ENCODE measurements around the gene TSACC. TPM values are rescaled to one million over a fixed set of nuclear protein-coding genes. Genes with fewer than 3 reads are reported as not detected.

The TSACC gene
- total RNA-seq, 1 experiment from 2014 or later: 0.36 TPM

DNA sequence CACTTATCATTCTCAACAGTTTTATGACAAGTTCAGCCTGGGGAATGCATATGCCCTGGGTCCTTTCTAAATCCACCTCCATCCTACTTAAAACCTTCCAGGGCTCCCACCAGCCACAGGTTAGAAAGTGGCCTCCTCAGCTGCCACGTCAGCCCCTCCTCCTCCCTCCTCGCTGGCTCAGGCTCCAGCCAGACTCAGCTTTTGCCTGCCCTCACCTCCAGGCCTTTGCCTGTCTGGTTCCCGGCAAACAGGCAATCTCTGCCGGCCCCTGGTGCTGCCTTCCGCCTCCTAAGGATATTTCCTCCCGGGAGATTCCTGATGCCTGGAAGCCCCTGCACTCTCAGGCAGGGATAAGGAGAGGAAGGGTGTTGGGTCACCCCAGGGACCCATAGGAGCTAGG, 40.2 kb downstream of the TSACC start:
- H3K4me3 ChIP-seq: no peak overlapping the region
- no peak for DNase-seq
- H3K9me3 ChIP-seq (replicated peaks): no peaks in the 10 kb centered on the region
- no peak overlapping the region for H3K27ac ChIP-seq
- no peaks in the 10 kb centered on the region for H3K27me3 ChIP-seq
- H3K36me3 ChIP-seq: no peaks in the 10 kb centered on the region
- peaks cover 7% of the 10 kb centered on the region; the same call in 1 of the 2 replicates for H3K4me1 ChIP-seq

DNA sequence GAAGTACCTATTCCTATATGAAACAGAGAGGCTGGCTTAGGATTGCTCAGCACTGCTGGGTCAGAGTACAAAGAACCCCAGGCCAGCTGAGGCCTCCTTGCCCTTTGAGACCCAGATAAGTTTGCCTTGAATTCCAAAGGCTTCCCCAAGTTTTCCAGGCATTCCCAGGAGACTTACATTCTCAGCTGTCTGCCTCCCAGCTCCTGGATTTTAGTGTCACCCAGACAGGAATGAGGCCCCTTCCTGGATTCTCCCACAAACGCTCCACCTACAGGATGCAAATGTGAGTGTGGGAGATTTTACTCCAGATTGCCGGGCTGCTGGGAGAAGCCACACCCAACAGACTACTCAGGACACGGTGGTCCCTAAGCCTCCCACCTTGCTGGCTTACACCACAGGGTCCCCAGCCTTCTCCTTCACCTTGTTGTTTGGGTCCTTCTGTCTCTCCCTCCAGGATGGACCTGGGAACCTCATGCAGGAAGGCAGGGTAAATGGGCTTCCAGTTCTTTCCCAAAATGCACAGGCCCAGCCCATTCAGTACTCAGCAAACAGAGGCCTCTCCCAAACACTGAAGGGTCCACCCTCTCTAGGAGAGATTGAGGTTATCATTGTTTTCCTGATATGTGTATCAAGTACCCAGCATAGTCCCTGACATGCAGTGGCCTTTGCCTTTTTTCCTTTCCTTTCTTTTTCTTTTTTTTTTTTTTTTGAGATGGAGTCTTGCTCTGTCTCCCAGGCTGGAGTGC, 41.3 kb downstream of the TSACC start:
- no peak overlapping the region for H3K27ac ChIP-seq
- H3K36me3 ChIP-seq: no peaks in the 10 kb centered on the region
- no peak overlapping the region for H3K4me3 ChIP-seq
- H3K9me3 ChIP-seq (replicated peaks): no peaks in the 10 kb centered on the region
- H3K4me1 ChIP-seq: peaks cover 7% of the 10 kb centered on the region; the same call in 1 of the 2 replicates
- no peaks in the 10 kb centered on the region for H3K27me3 ChIP-seq
- DNase-seq: peak; percentile 82 to 83

DNA sequence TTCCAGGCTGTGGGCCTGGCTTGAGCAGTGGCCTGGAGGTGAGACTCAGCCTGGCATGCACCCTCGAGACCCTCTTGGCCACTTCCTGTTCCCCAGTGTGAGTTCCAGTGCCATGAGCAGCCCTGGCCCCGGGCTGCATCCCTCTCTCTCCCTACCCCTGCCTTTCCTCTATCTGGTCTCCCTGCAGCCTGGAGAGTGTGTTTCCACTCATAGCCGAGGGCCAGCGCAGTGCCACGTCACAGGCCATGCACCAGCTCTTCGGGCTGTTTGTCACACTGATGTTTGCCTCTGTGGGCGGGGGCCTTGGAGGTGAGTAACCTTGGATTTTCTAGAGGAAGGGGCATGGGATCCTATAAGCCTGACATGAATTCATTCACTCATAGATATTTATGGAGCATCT, 44.2 kb downstream of the TSACC start:
- Histone ChIP-seq H3K4me1 (peaks cover 7% of the 10 kb centered on the region; the same call in 1 of the 2 replicates), H3K27me3 (no peaks in the 10 kb centered on the region), H3K9me3 (replicated peaks) (no peaks in the 10 kb centered on the region), H3K27ac (no peak overlapping the region), H3K4me3 (no peak overlapping the region), H3K36me3 (no peaks in the 10 kb centered on the region)
- no peak for DNase-seq

DNA sequence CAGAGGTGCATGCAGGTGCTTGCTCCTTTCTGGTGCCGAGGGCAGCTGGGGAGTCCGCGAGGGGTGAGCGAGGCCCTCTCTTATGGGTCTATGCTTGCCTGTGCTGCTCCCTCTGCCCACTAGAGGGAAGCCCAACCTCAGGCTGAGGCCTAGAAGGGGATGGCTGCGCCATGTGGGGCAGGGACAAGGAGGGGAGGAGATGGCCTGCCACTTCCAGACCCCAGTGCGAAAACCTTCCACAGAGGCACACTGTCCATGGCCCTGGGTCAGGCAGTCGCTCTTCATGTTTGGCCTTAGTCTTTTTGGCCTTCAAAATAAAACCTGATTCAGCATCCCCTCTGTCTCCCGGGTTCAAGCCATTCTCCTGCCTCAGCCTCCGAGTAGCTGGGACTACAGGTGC, 44.7 kb downstream of the TSACC start:
- peaks cover 7% of the 10 kb centered on the region; the same call in 1 of the 2 replicates for H3K4me1 ChIP-seq
- H3K27me3 ChIP-seq: no peaks in the 10 kb centered on the region
- H3K36me3 ChIP-seq: no peaks in the 10 kb centered on the region
- no peaks in the 10 kb centered on the region for H3K9me3 ChIP-seq (replicated peaks)
- H3K27ac ChIP-seq: no peak overlapping the region
- H3K4me3 ChIP-seq: no peak overlapping the region
- peak; percentile 69 to 77 for DNase-seq

DNA sequence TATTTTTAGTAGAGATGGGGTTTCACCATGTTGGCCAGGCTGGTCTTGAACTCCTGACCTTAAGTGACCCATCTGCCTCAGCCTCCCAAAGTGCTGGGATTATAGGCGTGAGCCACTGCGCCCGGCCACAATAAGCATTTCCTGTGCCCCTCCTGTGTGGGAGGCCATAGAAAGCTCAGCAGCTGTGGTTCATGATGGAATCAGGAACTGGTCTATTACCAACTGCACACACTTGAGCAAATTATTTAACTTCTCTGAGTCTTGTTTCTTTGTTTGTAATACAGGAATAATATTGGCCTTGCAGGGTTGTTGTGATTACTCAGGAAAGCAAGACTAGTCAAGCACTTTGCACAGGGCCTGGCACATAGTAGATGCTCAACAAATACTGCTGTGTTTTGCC, 45.7 kb downstream of the TSACC start:
- no peak for DNase-seq
- no peak overlapping the region for H3K27ac ChIP-seq
- peaks cover 6% of the 10 kb centered on the region; the same call in 1 of the 2 replicates for H3K4me1 ChIP-seq
- no peaks in the 10 kb centered on the region for H3K9me3 ChIP-seq (replicated peaks)
- H3K27me3 ChIP-seq: 0 out of 2 replicates have a peak, but pooled peaks cover 2% of the 10 kb centered on the region
- H3K36me3 ChIP-seq: no peaks in the 10 kb centered on the region
- H3K4me3 ChIP-seq: no peak overlapping the region

DNA sequence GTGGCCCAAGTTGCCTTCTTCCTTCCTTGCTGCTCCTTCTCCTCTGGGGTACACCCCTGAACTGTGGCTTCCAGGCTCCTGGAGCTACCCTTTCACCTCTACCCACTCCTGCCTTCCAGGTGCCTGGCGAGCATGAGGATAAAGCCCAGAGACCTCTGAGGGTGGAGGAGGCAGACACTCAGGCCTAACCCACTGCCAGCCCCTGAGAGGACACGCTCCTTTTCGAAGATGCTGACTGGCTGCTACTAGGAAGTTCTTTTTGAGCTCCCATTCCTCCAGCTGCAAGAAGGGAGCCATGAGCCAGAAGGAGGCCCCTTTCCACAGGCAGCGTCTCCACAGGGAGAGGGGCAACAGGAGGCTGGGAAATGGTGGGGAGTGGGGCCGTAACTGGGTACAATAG, 46.3 kb downstream of the TSACC start:
- Histone ChIP-seq H3K4me1 (peaks cover 1% of the 10 kb centered on the region; the same call in 1 of the 2 replicates), H3K27ac (no peak overlapping the region), H3K27me3 (0 out of 2 replicates have a peak, but pooled peaks cover 4% of the 10 kb centered on the region), H3K4me3 (no peak overlapping the region), H3K9me3 (replicated peaks) (no peaks in the 10 kb centered on the region), H3K36me3 (no peaks in the 10 kb centered on the region)
- no peak for DNase-seq

DNA sequence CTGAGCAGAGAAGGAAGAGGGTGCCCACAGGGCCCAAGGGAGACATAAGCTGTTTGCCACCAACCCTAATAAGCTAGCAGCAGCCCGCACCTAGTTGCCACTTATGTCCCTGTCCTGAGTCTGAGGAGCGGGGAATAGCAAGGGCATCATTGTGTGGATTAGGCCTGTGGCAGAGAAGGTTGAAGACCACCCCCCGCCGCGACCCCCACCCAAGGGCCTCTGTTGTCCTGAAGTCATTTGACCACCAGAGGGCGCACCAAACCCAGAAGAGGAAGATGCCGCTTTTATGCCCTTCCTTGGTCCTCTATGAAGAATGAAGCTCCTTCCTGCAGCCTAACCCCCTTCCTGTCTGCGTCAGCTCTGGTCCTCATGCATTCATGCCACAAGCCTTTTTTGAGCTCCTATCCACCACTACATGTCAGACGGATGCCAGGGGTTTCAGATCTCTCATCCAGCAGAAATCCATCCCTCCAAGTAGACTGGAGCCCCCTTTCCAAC, 47.3 kb downstream of the TSACC start:
- no peak overlapping the region for H3K27ac ChIP-seq
- no peaks in the 10 kb centered on the region for H3K9me3 ChIP-seq (replicated peaks)
- H3K4me1 ChIP-seq: no peaks in the 10 kb centered on the region
- no peaks in the 10 kb centered on the region for H3K36me3 ChIP-seq
- DNase-seq: peak; percentile 48 to 75
- H3K27me3 ChIP-seq: 0 out of 2 replicates have a peak, but pooled peaks cover 4% of the 10 kb centered on the region
- H3K4me3 ChIP-seq: no peak overlapping the region

DNA sequence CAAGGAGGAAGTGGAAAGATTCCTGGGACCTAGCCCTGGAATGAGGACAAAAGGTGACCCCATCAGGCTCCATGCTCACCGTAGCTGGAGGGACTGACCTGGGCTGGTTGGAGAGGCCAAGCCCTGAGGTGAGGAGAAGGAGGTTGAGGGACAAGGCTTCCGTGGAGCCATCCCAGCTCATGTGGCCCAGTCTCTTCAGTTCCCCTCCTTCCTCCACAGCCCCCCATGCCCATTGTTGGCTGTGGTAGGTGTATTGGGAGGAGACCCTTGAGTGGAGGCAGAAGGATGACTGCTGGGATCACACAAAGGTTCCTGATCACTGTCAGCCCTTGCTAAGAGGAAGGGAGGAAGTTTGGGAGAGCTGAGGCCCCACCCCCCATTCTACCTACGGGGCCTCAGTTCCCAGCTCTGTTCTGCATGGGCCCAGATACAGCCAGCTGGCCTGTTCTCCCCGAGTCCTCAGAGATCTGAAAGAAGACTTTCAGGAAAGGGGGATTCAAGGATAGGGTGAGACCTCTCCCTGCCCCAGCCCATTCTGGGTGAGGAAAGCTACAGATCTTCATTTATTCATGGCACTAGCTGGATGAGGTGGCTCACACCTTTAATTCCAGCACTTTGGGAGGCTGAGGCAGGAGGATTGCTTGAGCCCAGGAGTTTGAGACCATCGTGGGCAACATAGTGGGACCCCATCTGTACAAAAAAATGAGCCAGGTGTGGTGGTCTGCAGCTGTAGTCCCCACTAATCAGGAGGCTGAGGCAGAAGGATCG, 48.0 kb downstream of the TSACC start:
- no peaks in the 10 kb centered on the region for H3K9me3 ChIP-seq (replicated peaks)
- no peaks in the 10 kb centered on the region for H3K36me3 ChIP-seq
- no peak overlapping the region for H3K27ac ChIP-seq
- no peak overlapping the region for H3K4me3 ChIP-seq
- no peaks in the 10 kb centered on the region for H3K4me1 ChIP-seq
- DNase-seq: no peak
- H3K27me3 ChIP-seq: 0 out of 2 replicates have a peak, but pooled peaks cover 4% of the 10 kb centered on the region

DNA sequence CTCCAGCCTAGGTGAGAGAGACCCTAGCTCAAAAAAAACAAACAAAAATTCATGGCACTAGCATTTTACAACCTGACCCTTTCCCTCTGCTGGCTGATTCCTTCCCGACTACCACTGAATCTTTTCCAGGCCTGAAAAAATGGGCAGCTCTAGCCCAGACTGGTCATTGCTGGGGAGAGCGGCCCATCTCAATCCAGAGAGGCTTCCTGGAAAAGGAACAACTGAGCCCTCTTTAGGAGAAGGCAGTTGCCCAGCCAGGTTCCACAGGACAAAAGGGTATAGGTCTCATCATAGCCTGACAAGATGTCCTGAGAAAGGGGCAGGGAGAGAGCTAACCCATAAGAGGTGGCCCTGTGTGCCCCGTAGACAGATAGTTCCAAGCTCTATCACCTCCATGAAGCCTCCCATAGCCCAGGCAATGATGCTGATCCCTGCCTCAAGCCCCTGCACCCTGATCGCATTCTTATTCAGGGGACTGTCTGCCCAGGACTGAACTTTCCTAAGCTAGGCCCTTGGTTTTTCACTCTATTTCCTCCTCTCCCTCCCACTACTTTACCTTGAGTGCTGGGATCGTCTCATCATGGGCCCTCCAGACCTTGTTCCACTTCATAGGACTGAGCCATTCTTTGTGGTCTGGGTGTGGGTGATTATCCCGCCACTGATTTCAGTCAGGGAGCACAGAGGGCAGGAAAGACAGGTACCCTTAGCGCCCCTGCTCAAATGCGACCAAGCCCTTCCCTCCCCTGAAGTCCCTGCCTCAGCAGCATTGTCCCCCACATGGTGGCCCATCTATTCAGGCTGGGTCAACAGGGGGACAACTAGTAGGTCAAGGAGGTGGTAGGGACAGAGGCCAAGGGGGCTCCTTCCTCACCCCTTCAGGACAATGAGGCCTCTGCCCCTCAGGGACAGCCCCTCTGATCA, 48.9 kb downstream of the TSACC start:
- H3K36me3 ChIP-seq: no peaks in the 10 kb centered on the region
- no peak overlapping the region for H3K27ac ChIP-seq
- no peak for DNase-seq
- H3K27me3 ChIP-seq: 0 out of 2 replicates have a peak, but pooled peaks cover 6% of the 10 kb centered on the region
- H3K4me3 ChIP-seq: no peak overlapping the region
- no peaks in the 10 kb centered on the region for H3K4me1 ChIP-seq
- no peaks in the 10 kb centered on the region for H3K9me3 ChIP-seq (replicated peaks)

DNA sequence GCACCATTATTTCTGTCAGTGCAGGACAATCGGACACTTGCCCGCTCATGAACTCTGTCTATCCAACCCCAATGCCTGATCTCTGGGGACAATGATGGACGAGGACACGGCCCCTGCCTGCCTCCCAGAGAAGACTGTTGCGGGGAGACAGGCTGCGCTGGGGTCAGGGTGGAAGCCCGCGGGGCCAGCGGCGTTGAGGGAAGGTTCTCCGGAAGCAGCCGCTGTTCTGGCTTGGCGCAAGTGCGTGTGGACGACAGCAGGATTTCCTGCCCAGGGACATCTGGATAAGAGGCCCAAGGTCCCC, 49.5 kb downstream of the TSACC start:
- no peaks in the 10 kb centered on the region for H3K36me3 ChIP-seq
- no peak overlapping the region for H3K4me3 ChIP-seq
- H3K9me3 ChIP-seq (replicated peaks): no peaks in the 10 kb centered on the region
- DNase-seq: no peak
- no peak overlapping the region for H3K27ac ChIP-seq
- H3K4me1 ChIP-seq: no peaks in the 10 kb centered on the region
- H3K27me3 ChIP-seq: 0 out of 2 replicates have a peak, but pooled peaks cover 6% of the 10 kb centered on the region

DNA sequence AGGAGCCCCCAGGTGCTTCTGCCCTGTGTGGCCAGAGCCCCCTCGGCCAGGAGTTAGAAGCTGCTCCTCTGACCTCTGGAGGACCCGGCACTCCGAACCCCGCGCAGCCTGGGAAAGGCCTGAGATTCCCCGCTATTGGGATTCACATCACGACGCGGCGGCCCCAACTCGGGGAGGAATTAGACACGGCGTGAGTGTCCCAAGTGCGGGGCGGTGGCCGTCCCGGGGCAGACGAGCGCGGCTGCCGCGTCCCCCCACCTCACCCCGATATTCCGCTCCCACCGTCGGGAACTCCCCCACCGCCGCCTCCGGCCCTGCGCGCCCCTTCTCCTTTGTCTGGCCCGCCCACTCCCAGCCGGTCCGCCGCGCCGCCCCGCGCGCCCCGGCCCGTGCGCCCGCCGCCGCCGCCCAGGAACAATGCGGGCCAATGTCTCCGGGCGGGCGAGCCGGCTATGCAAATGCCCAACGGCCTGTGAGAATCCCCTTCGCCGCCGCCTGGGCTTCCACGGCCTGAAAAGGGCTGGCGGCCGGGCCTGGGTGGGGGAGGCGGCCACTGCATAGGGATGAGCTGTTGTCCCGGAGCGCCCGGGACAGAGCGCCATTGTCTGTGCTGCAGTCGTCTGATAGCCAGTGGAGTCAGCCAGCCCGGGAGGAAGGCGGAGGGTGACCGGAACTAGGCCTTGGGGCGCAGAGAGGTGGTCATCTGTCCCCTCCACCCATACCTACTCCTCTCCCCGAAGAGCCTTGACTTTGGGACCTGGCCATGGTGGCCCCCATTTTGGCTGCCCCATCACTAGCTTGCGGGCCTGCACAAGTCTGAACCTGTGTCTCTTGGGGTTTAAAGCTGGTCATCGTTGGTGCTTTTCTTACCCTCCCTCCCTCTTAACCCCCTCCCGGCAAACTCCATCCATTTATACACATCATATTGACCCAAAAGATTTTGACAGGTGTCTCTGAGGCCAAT, 50.1 kb downstream of the TSACC start:
- H3K4me3 ChIP-seq: no peak overlapping the region
- H3K4me1 ChIP-seq: no peaks in the 10 kb centered on the region
- no peak for DNase-seq
- no peaks in the 10 kb centered on the region for H3K9me3 ChIP-seq (replicated peaks)
- no peak overlapping the region for H3K27ac ChIP-seq
- H3K27me3 ChIP-seq: 0 out of 2 replicates have a peak, but pooled peaks cover 6% of the 10 kb centered on the region
- no peaks in the 10 kb centered on the region for H3K36me3 ChIP-seq

DNA sequence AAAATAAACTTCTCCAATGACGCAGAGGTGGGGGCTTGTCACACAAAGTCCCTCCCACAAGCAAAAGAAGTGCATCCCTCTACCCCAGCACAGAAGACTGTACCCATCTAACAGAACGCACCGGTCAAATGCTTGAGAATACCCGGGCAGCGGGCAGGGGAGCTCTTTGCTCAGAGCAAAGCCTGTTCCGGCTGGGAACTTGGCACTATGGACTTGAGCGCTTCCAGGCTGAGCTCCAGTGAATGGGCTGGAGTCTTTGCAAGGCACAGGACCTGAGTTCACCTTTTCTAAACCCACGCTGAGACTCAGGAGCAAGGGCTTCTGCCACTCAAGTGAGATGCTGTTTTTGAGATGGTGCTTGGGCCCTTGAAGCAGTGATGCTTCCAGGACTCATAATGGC, 51.0 kb downstream of the TSACC start:
- no peak for DNase-seq
- Histone ChIP-seq H3K9me3 (replicated peaks) (no peaks in the 10 kb centered on the region), H3K36me3 (no peaks in the 10 kb centered on the region), H3K27ac (no peak overlapping the region), H3K4me1 (no peaks in the 10 kb centered on the region), H3K27me3 (0 out of 2 replicates have a peak, but pooled peaks cover 6% of the 10 kb centered on the region), H3K4me3 (no peak overlapping the region)

DNA sequence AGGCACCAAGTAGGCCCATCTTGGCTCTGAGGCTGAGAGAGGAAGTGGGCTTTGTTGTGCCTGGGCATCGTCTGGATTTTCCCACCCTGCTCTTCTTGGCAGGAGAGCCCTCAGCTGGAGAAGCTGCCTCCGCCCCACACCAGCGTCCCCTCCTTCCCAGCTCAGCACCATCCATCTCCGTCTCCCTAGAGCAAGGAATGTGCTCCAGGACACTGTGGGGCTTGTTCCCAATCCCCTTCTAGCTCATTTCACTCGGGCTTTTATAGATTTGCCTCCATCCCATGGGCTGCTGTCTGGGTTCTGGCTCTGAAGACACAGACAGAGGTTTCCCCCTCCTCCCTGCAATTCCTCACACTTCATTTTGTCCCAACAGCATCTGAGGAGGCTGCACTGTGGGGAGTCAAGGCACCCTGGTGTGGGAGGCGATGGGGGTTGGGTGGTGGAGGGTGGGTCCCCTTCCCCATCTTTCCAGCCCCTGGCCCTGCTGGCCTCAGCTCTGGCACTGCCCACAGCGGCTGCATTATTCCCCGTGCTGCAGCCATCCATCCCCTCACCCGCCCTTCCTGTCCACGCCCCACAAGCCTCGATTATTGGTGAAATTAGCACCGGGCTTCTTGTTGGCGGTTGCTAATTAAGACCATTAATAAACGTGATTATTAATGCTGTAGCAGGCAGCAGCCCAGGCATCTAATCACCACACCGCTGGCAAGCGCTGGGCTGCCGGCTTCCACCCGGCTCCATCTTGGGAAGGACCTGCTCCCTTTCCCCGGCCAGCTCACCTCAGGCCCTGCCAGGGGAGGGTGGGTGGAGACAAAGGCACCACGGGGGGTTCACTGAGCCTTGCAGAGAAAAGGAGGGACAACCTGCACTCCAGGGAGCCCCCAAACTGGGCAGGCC, 52.4 kb downstream of the TSACC start:
- H3K36me3 ChIP-seq: no peaks in the 10 kb centered on the region
- no peaks in the 10 kb centered on the region for H3K4me1 ChIP-seq
- H3K4me3 ChIP-seq: no peak overlapping the region
- no peak overlapping the region for H3K27ac ChIP-seq
- H3K9me3 ChIP-seq (replicated peaks): no peaks in the 10 kb centered on the region
- H3K27me3 ChIP-seq: 0 out of 2 replicates have a peak, but pooled peaks cover 6% of the 10 kb centered on the region
- no peak for DNase-seq
